ENCODE measurements around the gene S1PR3.

GRCh38 chr9:89005323-89005722 is 14.1 kb downstream of the S1PR3 start:
- TF ChIP-seq POLR2AphosphoS5 (IDR thresholded peaks at IDR 0.05; ENCODE audit: borderline replicate concordance, low read depth, low read length) (no peak), EZH2 (IDR thresholded peaks at IDR 0.05) (no peak)

Data from SK-N-MC (cell line).